EH (cell line): ENCODE results near the gene USHBP1.
A peak's percentile ranks its signal among the peaks of the same experiment; 100 is the strongest.

Experiments used
- DNase-seq: peaks from one replicate; pipeline ENCODE4 v3.0.0-alpha.2; 2015; ENCODE audit warnings: low read depth

Gene USHBP1

DNA sequence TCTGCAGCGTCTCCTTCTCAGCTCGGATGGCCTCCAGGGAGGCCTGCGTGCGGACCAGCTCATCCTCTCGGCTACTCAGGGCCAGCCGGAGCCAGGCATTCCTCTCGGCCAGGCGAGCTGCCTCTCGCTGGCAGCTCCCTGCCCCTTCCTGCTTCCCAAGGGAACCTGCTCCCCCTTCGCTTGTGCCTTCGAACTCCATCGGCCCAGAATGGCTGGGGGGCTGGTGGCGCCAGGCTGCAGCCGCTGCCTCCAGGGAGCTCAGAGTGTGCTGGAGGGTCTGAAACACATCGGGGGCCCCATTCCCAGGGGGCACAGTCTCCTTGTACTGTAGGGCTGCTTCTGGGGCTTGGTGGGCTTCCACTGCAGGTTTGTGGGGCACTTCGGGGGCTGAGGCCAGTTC, 2.0 kb downstream of the USHBP1 start:
- DNase-seq = no peak

DNA sequence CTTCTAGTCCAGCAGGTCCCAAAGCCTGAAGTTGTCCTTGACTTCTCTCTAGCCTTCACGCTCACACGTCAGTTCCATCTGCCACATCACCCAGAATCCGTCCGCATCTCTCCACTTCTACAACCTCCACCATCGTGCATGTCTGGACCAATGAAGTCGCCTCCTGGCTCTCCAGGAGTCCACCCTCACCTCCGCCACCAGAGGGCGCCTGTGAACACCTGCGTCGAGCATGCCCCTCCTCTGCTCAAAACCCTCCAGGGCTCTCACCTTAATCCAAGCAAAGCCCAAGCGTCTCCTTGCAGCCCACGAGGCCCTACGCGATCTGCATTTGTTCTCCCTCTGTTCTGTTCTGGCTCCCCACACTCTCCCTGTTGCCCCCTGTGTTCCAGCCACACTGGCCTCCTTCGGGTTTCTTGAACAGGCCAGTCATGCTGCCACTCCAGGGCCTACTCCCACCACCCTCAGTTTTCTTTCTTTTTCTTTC, 3.7 kb downstream of the USHBP1 start:
- DNase-seq = peak; percentile 79

DNA sequence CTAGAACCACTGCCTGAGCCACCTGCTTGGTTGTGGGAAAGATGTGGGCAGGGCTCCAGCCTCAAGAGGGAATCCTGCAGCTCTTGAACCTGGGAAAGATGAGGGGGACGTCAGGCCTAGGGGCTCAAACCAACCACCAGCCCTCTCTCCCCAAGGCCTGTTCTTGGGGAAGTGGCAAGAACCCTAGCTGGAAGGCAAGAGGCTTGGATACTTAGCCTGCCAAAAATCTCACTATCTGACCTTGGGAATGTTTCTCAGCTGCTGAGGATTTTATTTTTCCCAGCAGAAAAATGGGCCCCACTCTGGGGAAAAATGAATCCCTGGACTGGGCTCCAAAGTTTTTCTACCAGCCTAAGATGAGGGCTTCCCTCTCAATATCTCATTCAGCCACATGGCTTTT, 4.6 kb downstream of the USHBP1 start:
- no peak for DNase-seq

DNA sequence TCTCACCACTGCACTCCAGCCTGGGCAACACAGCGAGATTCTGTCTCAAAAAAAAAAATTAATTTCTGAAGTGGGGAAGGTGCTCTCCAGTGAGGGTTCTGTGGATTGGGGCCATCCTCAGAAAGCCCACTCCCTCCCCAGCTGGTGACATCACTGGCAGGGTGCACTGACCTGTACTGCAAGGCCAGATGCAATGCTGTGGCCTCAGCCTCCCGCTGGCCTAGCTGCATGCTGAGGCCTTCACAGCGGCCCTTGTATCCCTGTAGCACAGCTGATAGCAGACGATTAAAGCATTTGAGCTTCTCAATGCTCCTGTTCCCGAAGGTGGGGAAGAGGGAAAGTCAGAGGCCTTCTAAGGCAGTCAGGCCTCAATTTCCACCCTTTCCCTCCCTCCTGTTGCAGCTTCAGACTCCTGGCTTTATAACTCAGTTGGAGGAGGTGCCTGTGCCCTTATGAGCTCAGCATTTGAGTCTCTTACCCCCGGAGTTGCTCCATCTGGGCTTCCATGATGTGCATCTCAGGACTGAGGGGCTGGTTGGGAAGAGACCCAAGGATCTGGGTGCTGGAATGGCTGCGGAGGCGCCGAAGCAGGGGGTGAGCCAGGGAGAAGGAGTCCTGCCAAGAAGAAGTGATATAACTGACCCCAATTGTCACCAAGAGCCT, 5.3 kb downstream of the USHBP1 start:
- no peak for DNase-seq

DNA sequence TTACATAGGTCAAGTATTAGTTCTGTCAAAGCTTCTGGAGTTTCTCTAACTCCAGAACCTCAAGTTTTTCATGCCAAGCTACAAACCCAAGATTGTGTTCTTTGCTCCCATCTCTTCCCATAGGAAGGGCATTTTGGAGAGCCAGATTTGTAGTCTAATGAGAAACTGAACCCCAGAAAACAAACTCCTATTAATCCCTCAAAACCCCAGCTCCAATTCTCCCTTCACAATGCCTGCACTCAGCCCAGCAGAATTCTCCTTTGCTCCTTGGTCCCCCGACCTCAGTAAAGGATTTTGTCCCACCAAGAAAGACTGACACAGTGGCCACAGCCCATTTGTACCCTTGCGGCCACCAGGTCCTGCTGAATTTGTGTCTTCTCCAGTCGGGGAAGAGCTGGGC, 8.4 kb downstream of the USHBP1 start:
- no peak for DNase-seq

DNA sequence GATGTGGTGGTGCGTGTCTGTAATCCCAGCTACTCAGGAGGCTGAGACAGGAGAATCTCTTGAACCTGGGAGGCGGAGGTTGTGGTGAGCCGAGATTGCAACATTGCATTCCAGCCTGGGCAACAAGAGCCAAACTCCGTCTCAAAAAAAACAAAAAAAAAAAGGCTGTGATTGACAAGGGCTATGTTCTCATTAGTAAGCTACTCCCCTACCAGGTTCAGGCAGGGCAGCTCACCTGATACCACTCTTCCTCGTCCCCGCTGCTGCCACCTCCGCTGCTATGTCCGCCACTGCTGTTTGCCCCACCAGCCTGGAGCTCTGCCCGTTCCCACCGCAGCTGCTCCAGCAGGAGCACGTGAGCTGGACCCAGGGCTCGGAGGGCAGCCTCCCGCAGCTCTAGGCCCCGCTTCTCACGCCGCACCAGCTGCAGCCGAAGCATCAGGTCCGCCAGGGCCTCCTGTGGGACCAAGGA, 9.4 kb downstream of the USHBP1 start:
- no peak for DNase-seq

DNA sequence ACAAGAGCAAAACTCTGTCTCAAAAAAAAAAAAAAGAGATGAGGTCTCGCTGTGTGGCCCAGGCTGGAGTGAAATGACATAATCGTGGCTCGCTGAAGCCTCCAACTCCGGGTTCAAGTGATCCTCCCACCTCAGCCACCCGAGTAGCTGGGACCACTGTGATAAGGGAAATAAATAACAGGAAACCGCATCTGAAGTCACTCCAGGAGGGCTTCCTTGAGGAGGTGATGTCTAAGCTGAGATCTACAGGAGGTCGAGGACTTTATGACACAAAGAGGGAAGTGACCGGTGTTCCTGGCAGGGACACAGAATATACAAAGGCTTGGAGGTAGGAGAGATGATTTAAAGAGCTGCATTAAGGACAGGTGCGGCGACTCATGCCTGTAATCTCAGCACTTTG, 9.9 kb downstream of the USHBP1 start:
- DNase-seq = no peak

DNA sequence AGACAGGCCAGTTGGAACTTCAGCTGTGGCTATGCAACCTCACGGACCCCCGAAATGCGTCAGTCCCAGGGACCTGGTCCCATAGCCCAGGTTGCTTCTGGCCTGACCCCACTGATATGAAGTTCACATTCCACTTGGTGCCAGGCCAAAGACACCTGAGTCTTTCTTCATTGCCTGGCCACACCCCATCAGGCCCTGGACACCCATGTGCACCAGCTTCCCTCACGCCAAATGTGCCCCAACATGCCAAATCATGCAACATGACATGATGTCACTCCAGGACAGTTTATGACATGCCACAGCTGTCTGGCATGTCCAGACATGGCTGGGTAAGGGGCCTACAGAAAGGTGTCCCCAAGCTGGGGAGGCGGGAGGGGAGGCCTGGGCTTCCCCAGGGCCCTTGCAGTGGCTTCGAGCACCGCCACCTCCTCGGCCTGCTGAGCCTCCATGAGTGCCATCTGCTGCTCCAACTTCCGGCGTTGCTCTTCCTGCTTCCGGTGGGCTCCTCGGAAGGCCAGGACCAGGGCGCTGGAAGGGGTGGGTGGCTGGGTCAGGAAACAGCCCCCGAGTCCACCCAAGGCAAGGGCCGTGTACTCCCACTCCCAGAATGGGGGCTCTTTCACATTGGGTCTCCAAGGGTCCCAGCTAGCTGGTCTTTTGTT, 14.5 kb downstream of the USHBP1 start:
- DNase-seq = no peak

DNA sequence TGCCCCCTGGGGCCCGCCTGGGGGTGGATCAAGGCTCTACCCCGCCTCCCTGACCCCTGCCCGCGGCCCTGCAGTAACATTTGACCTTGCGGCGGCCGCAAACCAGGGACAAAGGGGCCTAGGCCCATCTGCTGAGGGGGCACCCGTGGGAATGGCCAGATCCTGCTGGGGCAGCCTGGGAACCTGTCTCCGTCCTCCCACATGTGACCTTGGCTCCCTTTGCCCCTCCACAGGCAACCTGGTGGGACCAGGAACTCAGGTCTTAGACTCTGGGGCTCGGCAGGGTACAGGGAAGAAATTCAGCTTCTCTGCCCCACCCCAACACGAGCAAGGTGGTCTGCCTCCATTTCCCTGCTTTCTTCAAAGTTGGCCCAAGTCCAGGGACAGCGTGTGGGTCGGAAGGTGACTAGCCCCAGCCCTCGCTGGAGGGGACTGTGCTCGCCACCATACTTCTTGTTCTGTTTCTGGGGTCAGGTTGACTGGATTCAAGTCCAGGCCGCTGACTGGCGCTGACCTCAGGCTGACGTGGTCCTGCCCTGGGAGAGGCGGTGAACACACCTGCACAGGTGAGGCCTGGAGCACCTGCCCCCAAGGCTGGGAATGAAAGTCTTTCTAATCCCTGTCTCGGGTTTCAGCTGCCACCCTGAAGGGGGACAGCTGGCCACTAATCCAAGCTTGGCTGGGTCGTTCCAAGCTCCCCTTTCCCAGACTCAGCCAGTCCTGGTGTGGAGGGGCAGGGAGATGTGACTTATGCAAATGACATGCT, 16.4 kb downstream of the USHBP1 start:
- no peak for DNase-seq

DNA sequence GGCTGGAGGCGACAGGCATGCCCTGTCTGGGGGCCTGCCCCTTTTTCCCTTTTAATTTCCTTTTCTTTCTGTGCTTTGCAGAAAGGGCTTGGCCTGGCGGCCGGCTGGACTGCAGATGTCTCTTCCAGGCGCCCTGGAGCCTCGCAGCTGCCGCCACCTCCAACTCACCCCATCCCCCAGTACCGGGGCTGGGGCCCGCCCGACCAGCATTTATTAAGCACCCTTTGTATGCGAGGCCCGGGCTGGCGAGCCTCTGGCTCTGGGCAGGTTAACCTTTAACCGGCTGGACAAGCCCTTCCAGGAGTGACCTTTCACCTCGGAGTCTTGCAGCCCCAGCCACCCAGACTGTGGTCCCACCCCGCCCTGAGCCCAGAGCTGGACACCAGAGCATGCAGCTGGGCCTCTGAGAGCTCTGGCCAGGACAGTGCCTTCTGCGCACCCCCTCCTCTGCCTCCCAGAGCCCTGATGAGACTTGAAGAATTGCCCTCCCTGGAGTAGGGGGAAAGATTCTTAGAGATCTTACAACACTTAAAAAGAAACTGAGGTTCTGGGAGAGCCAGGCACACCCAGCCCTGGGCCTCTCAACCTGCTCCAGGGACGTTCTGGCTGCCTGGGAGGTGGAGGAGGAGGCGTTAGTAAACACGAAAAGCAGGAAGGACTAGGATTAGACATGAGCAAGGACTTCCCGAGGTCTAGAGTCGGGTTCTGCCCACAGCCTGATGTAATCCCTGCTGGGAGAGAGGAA, 17.7 kb downstream of the USHBP1 start:
- peak; percentile 46 for DNase-seq

DNA sequence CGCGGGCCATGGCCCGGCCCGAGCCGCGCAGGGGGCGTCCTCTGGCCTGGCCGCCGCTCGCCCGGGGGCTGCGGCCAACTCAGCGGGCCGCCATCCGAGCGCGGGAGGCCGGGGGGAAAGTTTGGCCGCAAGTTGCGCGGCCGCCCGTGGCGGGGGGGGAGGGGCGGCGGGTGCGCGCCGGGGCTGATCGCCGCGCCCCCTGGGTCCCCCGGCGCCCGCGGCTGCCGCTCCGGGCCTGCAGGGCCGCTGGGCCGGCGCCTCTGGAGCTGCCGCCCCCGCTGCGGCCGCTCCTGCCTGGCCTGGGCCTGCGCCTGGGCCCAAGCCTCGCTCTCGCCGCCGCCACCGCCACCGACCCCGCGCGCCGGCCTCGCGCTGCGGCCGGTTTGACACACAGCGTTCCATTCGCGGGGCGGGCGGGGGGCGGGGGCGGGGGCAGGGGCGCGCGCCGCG, 19.0 kb downstream of the USHBP1 start, which contains the start of gene NR2F6:
Gene NR2F6, minus strand, starts transcription at position 385 of the 450 bp plus-strand sequence. CDS start 699 bp downstream, outside the sequence.
- DNase-seq = no peak

DNA sequence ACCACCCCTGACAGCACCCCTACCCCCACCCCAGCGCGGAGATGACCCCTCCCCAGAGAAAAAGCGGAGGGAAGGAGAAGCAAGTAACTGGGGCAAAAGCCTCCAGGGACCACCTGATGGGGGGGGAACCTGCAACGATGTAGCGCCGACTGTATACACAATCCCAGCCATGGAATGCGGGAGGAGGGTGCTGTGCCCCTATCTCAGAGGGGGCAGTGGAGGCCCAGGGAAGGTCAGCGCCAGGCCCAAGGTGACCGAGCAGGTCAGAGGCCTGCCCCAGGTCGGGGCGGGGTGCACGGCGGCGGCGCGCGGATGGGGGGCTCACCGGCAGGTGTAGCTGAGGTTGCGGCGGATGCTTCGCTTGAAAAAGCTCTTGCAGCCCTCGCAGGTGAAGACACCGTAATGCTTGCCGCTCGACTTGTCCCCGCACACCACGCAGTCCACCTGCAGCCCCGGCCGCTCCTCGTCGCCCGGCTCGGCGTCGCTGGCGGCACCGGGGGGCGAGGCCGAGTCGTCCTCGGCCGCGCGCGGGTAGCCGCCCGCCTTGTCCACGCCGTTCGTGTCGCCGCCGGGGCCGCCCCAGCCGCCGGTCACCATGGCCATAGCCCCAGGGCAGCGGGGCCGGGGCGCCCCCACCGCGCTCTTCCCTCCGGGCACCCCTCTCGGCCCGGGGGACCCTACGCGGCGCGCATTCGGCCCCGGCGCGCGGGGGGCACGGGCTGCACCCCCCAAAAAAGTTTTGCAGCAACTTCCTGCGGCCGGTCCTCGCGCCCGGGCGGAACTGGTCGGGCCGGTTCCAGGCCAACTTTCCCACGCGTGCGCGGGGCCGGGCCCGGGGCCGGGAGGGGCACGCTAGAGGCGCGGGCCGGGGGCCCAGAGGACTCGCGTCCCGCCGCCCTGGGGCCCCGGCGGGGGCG, 19.7 kb downstream of the USHBP1 start:
- DNase-seq = no peak

DNA sequence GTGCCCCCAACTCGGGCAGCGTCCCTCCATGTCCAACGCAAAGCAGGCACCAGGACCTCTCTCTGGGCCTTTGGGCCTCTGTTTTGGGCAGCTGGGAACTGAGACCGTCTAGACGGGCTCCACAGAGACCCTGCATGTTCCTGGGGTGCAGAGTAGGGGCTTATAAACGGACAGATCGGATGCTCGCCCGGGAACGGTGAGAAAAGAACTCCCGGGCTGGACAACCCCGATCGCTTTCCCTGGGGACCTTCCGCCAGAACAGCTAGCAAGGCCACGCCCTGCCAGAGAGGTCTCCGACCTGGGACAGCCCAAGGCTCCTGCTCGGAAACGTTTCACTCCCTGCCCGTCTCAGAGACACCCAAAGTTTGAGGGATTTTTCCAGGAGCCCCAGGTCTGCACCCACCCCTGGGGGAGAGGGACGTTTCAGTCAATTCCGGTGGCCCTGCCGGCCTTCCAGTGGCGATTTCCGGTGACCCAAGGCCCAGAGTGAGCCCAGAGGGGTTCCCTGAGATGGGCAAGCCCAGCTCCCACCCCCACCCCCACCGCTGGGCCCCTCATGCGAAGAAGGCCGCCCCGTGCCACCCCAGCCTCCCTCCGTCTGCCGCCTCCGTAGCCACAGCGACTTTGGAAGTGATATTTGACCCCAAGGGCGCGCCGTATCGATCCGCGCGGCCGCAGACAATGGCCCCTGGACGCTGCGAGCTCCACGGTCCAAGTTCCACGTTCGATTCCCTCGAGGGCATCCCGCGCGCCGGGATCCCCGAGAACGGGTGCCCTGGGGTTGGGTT, 20.5 kb downstream of the USHBP1 start:
- DNase-seq = peak; percentile 56

DNA sequence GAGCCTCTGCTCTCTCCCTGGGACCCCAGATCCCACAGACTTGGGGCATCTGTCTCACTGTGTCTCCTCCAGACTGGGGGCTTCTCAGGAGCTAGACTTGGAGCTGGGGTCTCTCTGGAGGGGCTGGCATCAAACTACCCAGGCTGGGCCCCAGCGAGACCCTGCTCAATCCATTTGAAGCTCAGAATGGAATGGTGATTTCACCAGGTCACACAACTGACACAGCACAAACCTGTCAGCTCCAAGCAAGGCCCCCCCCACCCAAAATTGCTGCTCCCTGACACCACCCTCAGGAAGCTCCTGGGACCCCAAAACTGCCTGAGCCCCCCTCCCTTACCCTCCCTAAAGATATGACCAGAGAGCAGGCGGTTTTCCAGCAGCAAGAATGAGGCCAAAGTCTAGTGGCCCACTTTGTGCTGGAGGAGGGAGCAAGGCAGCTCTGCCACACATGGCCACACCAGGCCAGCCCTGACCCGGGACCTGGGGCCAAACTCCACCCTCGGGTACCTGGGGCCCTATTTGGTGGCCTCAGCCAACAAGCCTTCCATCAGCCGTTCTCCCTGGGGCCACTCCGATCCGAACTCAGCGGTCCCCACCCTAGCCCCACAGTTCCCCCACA, 21.2 kb downstream of the USHBP1 start:
- no peak for DNase-seq

DNA sequence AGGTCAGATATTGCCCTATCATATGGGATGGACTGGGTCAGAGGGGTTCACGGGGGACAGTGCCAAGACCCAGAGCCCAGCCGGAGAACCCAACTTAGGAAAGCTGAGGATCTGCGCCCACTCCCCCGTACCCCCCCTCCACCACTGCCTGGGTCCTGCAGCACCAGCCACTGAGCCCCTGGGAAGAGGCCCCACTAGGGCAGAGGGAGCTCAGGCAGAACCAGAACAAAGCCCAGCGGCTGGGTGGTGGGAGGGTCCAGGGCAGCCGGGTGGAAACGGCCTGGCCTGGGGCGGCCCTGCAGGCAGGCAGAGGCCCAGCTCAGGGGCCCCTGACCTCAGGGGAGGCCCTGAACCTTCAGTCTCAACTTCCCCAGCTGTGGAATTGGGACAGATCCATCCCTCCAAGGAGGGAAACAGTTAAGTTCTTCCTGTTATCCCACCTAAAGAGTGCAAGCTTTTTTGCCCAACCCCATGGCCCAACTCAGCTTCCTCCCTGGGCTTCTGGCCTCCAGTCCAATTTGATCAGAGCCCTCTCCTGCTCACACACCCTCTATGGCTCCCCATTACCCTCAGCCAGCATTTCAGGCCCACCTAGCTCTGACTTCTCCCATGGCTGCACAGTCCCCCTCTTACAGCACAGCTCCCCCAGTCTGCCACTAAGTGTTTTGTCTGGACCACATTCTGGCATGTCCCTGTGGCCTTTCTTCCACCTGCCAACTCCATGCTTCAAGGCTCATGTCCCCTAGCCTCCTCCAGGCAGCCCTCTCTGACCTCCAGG, 21.9 kb downstream of the USHBP1 start:
- DNase-seq = no peak

DNA sequence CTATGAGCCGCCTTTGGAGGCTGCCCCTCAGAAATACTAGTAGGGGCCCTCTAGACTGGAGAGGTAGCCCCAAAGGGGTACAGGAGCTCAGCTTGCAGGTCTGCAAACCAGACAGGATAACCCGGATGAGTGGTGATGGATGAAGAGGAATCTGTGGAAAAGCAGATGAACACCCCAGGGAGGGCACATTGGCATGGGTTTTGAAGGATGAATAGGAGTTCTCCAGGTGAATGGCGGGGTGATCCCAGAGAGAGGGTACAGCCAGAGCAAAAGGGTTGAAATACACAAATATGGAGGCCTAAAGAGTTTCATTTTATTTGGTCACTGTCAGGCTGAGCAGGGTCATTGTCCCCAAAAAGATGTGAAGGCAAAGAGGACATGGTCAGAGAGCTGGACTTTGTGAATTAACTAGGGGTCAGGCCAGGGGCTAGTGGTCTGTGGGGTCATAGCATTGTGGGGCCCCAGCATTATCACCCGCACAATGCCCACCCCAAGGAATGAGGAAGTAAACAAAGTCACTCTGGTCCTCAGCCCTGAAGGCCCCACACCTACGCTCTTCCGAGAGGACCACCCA, 23.6 kb downstream of the USHBP1 start:
- DNase-seq = no peak

DNA sequence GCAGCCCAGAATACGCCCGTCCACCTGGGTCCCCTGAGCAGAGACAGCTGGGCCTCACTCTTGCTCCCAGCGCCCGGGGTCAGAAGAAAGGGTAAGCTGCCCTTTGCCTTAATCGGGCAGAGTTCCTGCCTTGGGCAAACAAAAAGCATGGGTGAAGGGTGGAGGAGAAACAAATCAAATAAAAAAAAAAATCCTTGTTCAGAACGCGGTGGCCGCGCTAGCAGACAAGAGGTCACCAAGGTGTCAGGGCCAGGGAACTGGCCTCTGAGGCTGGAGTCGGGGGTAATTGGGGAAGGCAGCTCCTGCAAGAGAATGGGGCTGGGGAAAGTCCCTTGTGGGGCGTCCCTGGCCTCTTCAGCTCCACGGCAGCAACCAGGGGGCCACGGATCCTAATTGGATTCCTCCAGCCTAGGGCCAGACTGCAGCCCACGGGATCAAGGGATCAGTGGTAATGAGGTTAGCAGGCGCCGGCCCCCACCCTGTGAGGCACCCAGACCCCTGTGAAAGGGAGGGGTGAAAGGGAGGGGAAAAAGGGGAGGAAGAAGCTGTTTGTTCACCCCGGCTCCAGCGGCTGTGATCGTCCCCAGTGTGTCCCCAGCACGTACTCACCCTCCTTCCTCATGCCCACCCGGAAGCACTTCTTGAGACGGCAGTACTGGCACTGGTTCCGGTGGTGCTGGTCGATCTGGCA, 24.3 kb downstream of the USHBP1 start:
- no peak for DNase-seq
